ENCODE data around the gene ATAT1. TPM values are rescaled to one million over a fixed set of nuclear protein-coding genes. Genes with fewer than 3 reads are reported as not detected.
A peak's percentile ranks its signal among the peaks of the same experiment; 100 is the strongest.
"Not testable (repeated sequence)": the region's sequence is repeated elsewhere in the genome, so short reads cannot be mapped to it uniquely, and the experiment has no call there.

The ATAT1 gene
- total and polyA plus RNA-seq, 2 of the 13 experiments (the other 11 are each of a cell fraction or from before 2014, with no cell fraction given), result 9.2 to 23.6 TPM

GRCh38 chr6:30657922-30658321 is 31.2 kb downstream of the ATAT1 start (continued):
- TF ChIP-seq ZBTB4 (CRISPR knock-in tag; IDR thresholded peaks at IDR 0.05; ENCODE audit: borderline replicate concordance), result peak; percentile 49; the same call in 1 of the 2 replicates
- TF ChIP-seq ZMYM3 (CRISPR knock-in tag; IDR thresholded peaks at IDR 0.05), result peak; percentile 66; the same call in 1 of the 2 replicates
- TF ChIP-seq ZNF644 (CRISPR knock-in tag; IDR thresholded peaks at IDR 0.05; ENCODE audit: low read depth), result peak; percentile 59; the same call in 1 of the 2 replicates
- TF ChIP-seq FOXA3 (CRISPR knock-in tag; IDR thresholded peaks at IDR 0.05), result 0 out of 2 replicates have a peak, but pooled peaks have one; percentile 12
- peak; percentile 79 for TF ChIP-seq HNF4A (CRISPR knock-in tag; IDR thresholded peaks at IDR 0.05)
- 0 out of 2 replicates have a peak, but pooled peaks have one; percentile 32 for TF ChIP-seq ZNF556 (CRISPR knock-in tag; IDR thresholded peaks at IDR 0.05; ENCODE audit: borderline replicate concordance)
- 0 out of 2 replicates have a peak, but pooled peaks have one; percentile 21 for TF ChIP-seq ZFY (CRISPR knock-in tag; IDR thresholded peaks at IDR 0.05)
- 0 out of 2 replicates have a peak, but pooled peaks have one; percentile 14 for TF ChIP-seq POGZ (CRISPR knock-in tag; IDR thresholded peaks at IDR 0.05)
- TF ChIP-seq SAP130 (CRISPR knock-in tag; IDR thresholded peaks at IDR 0.05; ENCODE audit: low read depth), result 0 out of 2 replicates have a peak, but pooled peaks have one; percentile 17
- peak; percentile 46 for TF ChIP-seq ZNF687 (CRISPR knock-in tag; IDR thresholded peaks at IDR 0.05)
- not testable (repeated sequence) for TF ChIP-seq SOX6 (IDR thresholded peaks at IDR 0.05); CREM (CRISPR knock-in tag; IDR thresholded peaks at IDR 0.05)
- TF ChIP-seq SOX6 (CRISPR knock-in tag; IDR thresholded peaks at IDR 0.05), result peak; percentile 49
- TF ChIP-seq ADNP (CRISPR knock-in tag; IDR thresholded peaks at IDR 0.05), result peak; percentile 44; the same call in 1 of the 2 replicates
- peak; percentile 65 for TF ChIP-seq ZMYM2 (CRISPR knock-in tag; IDR thresholded peaks at IDR 0.05)
- peak; percentile 31; the same call in 1 of the 2 replicates for TF ChIP-seq HDAC1 (CRISPR knock-in tag; IDR thresholded peaks at IDR 0.05)
- TF ChIP-seq CREM (IDR thresholded peaks at IDR 0.05), result peak; percentile 20; the same call in 1 of the 2 replicates
- TF ChIP-seq MED1 (CRISPR knock-in tag; IDR thresholded peaks at IDR 0.05), result 0 out of 2 replicates have a peak, but pooled peaks have one; percentile 25
- peak; percentile 23; the same call in 1 of the 2 replicates for TF ChIP-seq ARID5B (CRISPR knock-in tag; IDR thresholded peaks at IDR 0.05)
- TF ChIP-seq MYC (CRISPR knock-in tag; IDR thresholded peaks at IDR 0.05; ENCODE audit: borderline replicate concordance), result peak; percentile 17; the same call in 1 of the 2 replicates
